ENCODE results near the gene NAB1.

The NAB1 gene

DNA sequence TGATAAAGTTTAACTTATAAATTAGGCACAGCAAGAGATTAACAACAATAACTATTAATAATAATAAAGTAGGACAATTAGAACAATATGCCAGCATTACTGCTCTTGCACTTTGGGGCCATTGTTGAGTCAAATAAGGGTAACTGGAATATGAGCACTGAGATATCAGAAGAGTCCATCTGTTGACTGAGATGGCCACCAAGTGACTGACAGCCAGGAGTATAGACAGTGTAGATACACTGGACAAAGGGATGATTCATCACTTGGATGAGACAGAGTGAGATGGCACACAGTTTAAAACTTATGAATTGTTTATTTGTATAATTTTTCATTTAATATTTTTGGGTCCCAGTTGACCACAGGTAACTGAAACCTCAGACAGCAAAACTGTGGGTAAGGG, 20.0 kb downstream of the NAB1 start:
- DNase-seq (ENCODE audit: low read depth in 2 of 3, low spot score in 2 of 3) = no peak

DNA sequence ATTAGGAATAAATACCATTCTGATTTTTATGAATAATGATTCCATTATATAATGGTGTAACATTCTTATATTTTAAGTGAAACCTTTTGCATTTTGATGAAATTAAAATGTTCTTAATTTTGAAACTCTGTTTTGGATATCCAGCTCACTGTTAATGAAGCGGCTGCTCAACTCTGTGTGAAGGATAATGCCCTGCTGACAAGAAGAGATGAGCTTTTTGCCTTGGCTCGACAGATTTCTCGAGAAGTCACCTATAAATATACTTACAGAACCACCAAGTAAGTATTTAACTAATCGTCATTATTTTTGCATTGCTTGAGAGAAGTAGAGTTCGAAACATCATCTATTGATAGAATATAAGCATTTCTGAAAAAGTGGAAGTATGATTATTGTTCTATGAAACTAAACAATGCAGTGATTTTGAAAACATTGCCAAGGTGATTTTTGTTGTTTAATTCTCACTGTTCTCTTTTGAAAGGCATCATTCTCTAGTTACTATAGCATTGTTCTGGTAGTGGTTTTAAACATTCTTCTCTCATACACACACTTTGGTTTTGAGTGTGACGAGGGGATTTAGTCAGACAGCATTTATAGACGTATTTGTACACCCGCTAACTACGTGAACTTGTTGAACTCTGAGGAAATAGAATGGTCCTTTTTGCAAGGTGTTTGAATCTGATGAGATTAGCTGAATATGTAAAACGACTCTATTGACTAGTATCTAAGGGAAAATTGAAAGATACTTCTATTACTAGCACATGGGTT, 21.5 kb downstream of the NAB1 start:
- DNase-seq (ENCODE audit: low read depth in 2 of 3, low spot score in 2 of 3) = no peak

- no peak for DNase-seq (ENCODE audit: low read depth in 2 of 3, low spot score in 2 of 3)
Measured at GRCh38 chr2:190674966-190675650, 26.2 kb downstream of the NAB1 start.

GRCh38 chr2:190677255-190677654, 28.4 kb downstream of the NAB1 start:
- no peak for DNase-seq (ENCODE audit: low read depth in 2 of 3, low spot score in 2 of 3)

DNA sequence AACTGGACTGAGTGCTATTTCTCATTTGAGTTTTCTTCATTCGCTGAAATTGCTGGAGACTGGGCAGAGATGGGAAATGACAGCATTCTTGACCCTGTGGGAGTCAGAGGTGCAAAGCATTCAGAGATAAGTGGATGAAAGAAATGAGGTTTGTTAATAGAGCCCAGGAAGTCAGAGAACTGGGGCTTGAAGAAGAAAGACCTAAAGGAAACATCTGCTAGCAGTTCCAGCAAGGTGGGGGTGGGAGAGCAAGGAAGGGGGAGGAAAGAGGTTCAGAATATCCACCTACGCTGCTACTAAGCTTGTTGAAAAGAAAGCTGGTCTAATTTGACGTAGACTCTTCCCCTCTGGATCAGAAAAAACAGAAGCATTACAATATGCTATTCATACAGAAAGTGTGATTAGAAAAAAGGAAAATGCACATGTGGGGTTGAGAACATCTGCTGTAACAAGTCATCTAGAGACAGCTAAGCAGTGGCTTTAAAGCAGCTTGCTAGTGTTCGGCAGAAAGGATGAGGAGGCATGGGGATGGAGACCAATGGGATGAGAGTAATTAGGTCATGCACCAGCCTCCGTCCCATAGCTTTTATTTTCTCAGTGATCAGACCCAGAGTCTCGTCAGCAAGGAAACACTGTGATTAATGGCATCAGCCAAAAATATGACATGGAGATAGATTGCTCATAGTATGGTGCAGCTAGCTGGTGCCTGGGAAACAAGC, 29.7 kb downstream of the NAB1 start:
- no peak for DNase-seq (ENCODE audit: low read depth in 2 of 3, low spot score in 2 of 3)

GRCh38 chr2:190679391-190679790, 30.5 kb downstream of the NAB1 start:
- no peak for DNase-seq (ENCODE audit: low read depth in 2 of 3, low spot score in 2 of 3)

GRCh38 chr2:190679813-190680591, 31.1 kb downstream of the NAB1 start:
- DNase-seq (ENCODE audit: low read depth in 2 of 3, low spot score in 2 of 3) = peak in 1 of 3 experiments; percentile 16

GRCh38 chr2:190682168-190682567, 33.3 kb downstream of the NAB1 start:
- DNase-seq (ENCODE audit: low read depth in 2 of 3, low spot score in 2 of 3) = no peak

DNA sequence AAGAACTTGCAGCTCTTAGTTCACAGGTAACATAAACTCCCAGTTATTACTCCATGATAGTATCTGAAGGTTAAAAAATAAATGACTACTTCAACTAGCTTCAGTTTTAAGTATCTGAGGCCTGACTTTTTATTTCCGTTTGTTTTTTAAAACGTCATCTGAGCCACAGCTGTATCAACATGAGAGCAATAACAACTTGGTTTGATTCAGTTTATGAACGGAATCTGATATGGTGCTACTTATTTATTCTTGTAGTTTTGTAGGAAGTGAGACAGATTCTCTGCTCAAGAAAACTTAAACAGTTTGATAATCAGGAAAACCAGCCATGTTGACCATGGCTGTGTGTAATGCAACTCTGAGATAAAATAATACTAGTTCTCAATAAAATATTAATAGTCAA, 34.9 kb downstream of the NAB1 start:
- no peak for DNase-seq (ENCODE audit: low read depth in 2 of 3, low spot score in 2 of 3)

DNA sequence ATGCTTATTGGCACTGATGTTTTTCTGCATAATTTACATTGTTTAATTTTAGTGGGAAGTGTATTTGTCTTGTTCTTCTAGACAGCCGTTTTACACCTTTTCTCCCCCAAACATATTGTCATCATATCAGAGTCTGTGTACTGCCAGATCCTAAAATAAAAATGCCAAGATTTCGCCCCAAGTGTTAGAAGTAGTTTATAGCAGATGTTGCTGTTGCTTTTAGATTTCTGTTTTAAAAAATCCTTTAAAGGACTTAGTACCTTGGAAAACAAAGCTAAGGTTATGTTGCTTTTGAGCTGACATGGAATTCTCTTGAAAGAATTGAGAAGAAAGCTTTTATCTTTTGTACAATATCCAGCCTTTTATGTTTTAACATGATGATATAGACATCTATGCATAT, 36.0 kb downstream of the NAB1 start:
- DNase-seq (ENCODE audit: low read depth in 2 of 3, low spot score in 2 of 3) = no peak

- DNase-seq (ENCODE audit: low read depth in 2 of 3, low spot score in 2 of 3) = no peak
Measured at GRCh38 chr2:190685333-190685732, 36.5 kb downstream of the NAB1 start.

GRCh38 chr2:190693533-190694232, 44.8 kb downstream of the NAB1 start:
- DNase-seq (ENCODE audit: low read depth in 2 of 3, low spot score in 2 of 3) = no peak

- DNase-seq (ENCODE audit: low read depth in 2 of 3, low spot score in 2 of 3) = no peak
Measured at GRCh38 chr2:190694479-190694878, 45.6 kb downstream of the NAB1 start.

GRCh38 chr2:190695739-190696138, 46.9 kb downstream of the NAB1 start:
- DNase-seq (ENCODE audit: low read depth in 2 of 3, low spot score in 2 of 3) = peak in 1 of 3 experiments; percentile 7

DNA sequence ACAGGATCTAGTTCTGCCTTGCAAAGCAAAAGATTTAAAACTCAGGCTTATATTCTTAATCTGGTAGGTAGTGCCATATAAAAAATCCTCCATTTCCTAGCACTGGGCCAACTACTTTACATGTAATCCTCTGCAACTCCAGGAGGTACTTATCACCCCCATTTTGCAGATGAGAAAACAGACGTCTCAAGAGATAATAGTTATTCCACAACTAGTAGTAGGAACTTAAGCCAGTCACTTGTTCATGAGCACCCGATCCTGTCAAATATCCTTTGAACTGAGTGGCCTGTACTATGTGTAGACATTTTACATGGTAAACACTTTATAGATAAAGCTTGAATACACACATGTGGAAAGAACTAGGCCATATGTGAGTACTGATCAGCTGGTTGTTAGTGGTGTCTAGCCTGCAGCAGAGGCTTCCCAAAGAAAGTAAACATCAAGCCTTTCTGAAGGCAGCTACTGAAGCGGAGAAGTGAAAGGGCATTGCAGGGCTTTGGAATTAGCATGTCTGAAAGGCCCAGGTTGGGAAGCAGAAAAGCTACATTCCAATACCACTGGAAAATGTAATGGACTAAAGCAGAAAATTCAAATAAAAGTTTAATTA, 48.0 kb downstream of the NAB1 start:
- DNase-seq (ENCODE audit: low read depth in 2 of 3, low spot score in 2 of 3) = no peak

GRCh38 chr2:190697421-190697820, 48.5 kb downstream of the NAB1 start:
- no peak for DNase-seq (ENCODE audit: low read depth in 2 of 3, low spot score in 2 of 3)

GRCh38 chr2:190698895-190699294, 50.0 kb downstream of the NAB1 start:
- DNase-seq (ENCODE audit: low read depth in 2 of 3, low spot score in 2 of 3) = no peak

GRCh38 chr2:190701586-190701985, 52.7 kb downstream of the NAB1 start:
- DNase-seq (ENCODE audit: low read depth in 2 of 3, low spot score in 2 of 3) = no peak

DNA sequence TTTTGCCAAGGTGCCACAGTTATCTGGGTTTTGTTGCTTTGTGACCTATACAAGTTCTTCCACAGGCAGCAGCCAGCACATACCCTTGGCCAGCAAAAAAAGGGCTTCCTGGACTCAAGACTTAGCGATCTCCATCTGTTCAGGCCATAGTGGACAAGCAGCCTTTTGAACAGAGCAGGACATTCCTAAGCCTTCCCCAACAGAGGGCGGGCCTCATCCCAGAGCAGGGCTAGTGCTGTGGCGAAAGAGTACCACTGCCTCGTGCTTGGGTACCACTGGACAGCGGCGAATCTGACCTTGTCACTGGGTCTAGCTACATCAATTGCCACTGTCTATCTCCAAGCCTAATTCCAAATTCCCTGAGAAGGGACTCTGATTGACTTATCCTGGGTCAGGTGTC, 56.4 kb downstream of the NAB1 start:
- no peak for DNase-seq (ENCODE audit: low read depth in 2 of 3, low spot score in 2 of 3)

DNA sequence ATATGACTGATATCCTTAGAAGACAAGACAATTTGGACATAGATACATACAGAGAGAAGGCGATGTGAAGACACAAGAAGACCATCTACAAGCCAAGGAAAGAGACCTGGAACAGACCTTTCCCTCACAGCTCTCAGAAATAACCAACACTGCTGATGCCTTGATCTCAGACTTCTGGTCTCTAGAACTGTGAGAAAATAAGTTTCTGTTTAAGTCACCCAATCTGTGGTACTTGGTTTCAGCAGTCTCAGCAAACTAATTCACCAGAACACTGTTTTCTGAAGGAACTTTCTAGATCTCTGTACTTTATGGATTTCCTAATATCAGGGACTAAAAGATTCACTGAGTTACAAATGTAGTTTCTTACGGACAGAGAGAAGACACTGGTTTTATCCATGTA, 58.8 kb downstream of the NAB1 start:
- no peak for DNase-seq (ENCODE audit: low read depth in 2 of 3, low spot score in 2 of 3)

All from activated CD8-positive, alpha-beta memory T cell treated with anti-CD3 and anti-CD28 coated beads for 48 hours (primary cell).